HG03571 (cell line): Measurements from ENCODE around the gene TMEM181.
"Not testable (repeated sequence)": the region's sequence is repeated elsewhere in the genome, so short reads cannot be mapped to it uniquely, and the experiment has no call there.

ENCODE experiments used
- ATAC-seq: cut with Tn5 transposase; IDR thresholded peaks from one replicate; pipeline ENCODE4 v1.9.1; 2021; ENCODE audit not compliant: unreplicated experiment

The TMEM181 gene

GRCh38 chr6:158635427-158636073 lies 75.7 kb downstream of the TMEM181 start:
- no peak for ATAC-seq

- ATAC-seq, result no peak
Measured at GRCh38 chr6:158636778-158637177, 76.9 kb downstream of the TMEM181 start.

GRCh38 chr6:158638324-158638854 lies 78.5 kb downstream of the TMEM181 start:
- no peak for ATAC-seq

GRCh38 chr6:158639056-158639455 lies 79.2 kb downstream of the TMEM181 start:
- no peak for ATAC-seq

- no peak for ATAC-seq
Measured at GRCh38 chr6:158640519-158640918, 80.6 kb downstream of the TMEM181 start.

- ATAC-seq, result no peak
Measured at GRCh38 chr6:158642097-158642601, 82.3 kb downstream of the TMEM181 start.

- ATAC-seq, result no peak
Measured at GRCh38 chr6:158643836-158644230, 83.9 kb downstream of the TMEM181 start.

GRCh38 chr6:158644231-158645063 lies 84.6 kb downstream of the TMEM181 start, which contains the start of gene DYNLT1:
Gene DYNLT1, minus strand, starts transcription at chr6:158644743. Its CDS starts 35 bp downstream, at chr6:158644708.
- peak; percentile 54 for ATAC-seq

- ATAC-seq, result no peak
Measured at GRCh38 chr6:158645064-158646022, 85.5 kb downstream of the TMEM181 start.

GRCh38 chr6:158646023-158646910 lies 86.4 kb downstream of the TMEM181 start:
- no peak for ATAC-seq

- ATAC-seq, result no peak
Measured at GRCh38 chr6:158647501-158647900, 87.6 kb downstream of the TMEM181 start.

- ATAC-seq, result peak; percentile 18
Measured at GRCh38 chr6:158648682-158649131, 88.8 kb downstream of the TMEM181 start.

- ATAC-seq, result peak; percentile 48
Measured at GRCh38 chr6:158649289-158650143, 89.6 kb downstream of the TMEM181 start, which contains the start of gene SYTL3. Gene SYTL3, plus strand, starts transcription at chr6:158650054. Its CDS starts 13,215 bp downstream, at chr6:158663269.

GRCh38 chr6:158651981-158652737 lies 92.3 kb downstream of the TMEM181 start:
- not testable (repeated sequence) for ATAC-seq

GRCh38 chr6:158653577-158654354 lies 93.9 kb downstream of the TMEM181 start:
- ATAC-seq, result peak; percentile 50

- ATAC-seq, result no peak
Measured at GRCh38 chr6:158654498-158654897, 94.6 kb downstream of the TMEM181 start.

GRCh38 chr6:158654960-158655489 lies 95.1 kb downstream of the TMEM181 start:
- no peak for ATAC-seq
